VCaP (cell line): ENCODE measurements around the gene CYTIP.

Experiments
- H3K27ac ChIP-seq: fragments of 450-650 bp; 2 replicates; pipeline ENCODE4 v1.5.1; 2017
- TF ChIP-seq, protein P1 (sequence below): fragments of 450-650 bp; conservative IDR thresholded peaks from 2 replicates; pipeline ENCODE4 v1.5.1; 2017; ENCODE audit warnings: mild to moderate bottlenecking, moderate library complexity

The CYTIP gene

DNA sequence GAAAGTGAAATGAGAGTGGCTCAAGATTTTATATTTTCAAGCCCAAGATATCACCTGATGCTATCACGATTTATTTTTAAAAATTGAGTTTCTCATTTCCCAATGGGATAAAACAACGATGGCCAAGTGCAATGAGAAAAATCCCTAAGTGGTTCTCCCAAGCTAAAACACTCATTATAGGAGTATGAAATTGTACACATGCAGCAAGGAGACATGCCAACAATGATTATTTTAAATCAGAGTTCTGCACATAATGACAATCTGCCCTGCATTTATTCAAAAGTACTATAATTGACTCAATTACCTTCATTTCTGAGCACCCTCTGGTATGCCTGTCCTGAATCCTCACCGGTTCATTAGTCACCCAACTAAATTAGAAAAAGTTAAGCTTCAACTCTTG, 12.7 kb downstream of the CYTIP start:
- TF ChIP-seq, protein P1, sequence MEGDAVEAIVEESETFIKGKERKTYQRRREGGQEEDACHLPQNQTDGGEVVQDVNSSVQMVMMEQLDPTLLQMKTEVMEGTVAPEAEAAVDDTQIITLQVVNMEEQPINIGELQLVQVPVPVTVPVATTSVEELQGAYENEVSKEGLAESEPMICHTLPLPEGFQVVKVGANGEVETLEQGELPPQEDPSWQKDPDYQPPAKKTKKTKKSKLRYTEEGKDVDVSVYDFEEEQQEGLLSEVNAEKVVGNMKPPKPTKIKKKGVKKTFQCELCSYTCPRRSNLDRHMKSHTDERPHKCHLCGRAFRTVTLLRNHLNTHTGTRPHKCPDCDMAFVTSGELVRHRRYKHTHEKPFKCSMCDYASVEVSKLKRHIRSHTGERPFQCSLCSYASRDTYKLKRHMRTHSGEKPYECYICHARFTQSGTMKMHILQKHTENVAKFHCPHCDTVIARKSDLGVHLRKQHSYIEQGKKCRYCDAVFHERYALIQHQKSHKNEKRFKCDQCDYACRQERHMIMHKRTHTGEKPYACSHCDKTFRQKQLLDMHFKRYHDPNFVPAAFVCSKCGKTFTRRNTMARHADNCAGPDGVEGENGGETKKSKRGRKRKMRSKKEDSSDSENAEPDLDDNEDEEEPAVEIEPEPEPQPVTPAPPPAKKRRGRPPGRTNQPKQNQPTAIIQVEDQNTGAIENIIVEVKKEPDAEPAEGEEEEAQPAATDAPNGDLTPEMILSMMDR = no peak
- H3K27ac ChIP-seq = no peak overlapping the region

DNA sequence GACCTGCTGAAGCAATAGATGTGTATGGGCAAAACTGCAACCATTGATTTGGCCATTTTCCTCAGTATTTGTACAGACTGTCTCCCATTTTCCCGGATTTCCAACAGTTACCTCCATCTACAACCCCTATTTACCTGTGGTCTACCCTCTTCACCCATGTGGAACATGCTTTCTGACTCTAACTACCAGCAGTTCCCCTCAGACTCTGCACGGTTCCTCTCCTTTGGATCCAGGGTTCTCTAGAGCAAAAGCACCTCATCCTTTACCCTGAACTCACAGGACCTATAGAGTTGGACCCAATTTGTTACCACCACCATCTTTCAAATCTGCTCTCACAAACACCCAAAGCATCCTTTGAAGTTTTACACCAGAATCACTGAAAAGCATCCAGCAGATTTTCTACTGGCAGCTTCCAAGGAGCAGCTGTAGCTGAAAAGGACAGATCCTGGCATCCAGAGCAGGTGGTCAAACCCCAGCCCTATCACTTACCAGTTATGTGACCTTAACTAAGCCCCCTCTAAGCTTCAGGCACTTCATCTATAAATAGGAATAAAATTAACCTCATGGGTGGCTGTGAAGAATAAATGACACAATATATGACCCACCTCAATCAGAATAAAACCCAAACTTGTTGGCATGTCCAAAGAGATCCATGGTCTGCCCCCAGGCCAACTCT, 15.3 kb downstream of the CYTIP start:
- TF ChIP-seq, protein P1 = no peak
- H3K27ac ChIP-seq = no peak overlapping the region

DNA sequence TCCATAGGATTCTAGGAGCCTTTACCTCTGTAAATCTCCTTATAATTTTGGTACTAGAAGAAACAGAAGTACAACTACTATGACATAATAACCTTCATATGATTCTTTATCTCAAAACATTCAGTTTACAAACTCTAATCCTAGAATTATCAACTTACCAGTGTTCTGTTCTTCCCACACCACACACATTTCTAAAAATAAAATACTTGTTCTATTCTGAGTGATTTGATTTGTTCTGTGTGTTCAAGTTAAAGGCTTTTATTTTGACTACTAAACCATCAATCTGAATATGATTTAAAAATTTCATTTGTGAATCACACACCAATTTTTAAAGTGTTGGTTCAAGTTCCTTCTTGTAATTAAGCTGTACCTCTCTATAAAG, 16.0 kb downstream of the CYTIP start:
- TF ChIP-seq, protein P1 = no peak
- H3K27ac ChIP-seq = no peak overlapping the region

DNA sequence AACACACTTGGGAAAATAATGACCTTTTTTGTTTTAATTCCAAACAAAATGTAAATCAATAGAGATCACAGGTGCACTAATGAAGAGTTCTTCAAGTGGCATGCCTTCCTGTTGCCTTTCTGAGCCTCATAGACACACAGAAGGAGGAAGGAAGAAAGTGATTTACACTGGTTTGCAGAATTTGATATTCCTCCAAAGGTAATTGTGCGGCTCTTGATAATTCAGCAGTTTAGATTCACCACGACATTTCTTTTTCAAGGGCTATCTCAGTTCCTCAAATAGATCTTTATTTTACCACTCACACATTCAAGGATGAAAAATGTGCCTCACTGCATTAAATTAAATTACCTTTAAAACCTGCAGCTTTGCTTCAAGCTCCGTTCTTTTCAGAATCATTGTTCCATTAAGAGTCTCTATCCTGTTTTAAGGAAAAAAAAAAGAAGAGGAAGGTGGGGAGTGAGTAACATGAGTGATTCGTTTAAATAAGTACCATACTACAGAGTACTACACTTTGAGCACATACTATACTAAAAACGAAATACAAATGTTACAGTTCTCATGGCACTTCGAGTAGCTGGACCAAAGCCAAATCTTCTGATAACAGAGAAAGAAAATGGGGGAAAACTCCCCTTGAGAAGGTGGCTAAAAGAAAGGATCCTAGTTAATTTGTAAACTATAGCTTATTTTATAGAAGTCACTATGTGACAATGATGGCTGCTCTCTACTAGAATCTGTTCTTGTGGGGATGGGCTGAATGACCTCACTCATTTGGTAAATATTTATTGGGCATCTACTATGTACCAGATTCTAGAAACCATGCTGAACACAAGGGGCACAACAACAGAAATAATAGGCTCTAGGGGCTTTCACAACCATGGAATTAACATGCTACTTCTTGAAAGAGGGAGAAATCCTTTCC, 16.6 kb downstream of the CYTIP start:
- TF ChIP-seq, protein P1 = no peak
- H3K27ac ChIP-seq = no peak overlapping the region

DNA sequence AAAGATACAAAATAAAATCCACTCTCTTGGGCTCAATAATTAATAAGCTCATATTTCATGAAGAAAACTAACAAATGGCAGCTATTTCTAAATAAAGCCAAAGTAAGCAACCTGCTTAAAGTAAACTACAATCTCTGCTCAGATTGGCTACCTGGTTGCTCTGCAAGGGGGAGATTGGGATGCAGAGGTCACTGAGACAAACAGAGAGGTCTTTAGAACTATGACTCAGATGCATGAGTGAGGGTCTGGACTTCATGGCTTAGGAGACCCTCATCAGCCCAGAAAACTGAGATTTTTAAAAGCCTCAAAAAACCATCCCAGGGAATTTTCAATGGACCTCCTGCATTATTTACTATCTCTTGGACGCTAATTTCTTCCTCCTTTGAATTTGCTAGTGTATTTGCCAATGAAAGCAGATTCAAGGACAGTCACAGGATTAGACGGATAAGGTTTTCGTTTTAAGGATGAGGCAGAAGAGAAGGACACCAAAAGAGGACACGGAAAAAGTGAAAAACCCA, 17.4 kb downstream of the CYTIP start:
- TF ChIP-seq, protein P1 = no peak
- no peak overlapping the region for H3K27ac ChIP-seq

DNA sequence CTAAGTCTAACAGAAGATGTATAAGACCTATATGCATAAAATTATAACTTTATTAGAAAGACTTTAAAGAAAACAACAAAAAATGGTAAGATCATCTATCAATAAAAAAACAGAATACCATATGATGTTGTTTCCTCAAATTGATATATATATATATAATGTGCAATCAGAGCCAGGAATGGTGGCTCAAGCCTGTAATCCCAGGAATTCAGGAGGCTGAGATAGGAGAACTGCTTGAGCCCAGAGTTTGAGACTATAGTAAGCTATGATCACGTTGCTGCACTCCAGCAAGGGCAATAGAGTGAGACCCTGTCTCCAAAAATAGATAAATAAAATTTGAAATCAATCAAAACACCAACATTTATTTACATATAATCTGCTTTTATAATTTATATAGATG, 19.5 kb downstream of the CYTIP start:
- TF ChIP-seq, protein P1 = no peak

DNA sequence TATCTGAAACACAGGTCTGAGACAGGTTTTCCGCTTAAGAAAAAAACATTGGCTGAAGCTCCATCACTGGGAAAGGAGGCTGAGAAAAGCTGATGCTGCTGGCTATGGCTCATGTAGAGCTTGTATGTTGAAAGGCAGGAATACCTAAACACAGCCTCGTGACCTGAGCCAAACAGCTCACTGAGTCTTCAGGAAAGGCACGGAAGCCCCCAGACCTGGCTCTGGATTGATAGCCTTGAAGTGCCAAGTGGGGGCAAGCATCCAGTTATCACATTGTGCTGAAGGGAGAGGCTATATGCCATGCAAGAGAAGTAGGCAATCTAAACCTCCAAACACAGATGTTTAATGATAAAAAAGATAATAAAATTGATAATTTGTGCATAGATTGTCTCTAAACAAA, 21.9 kb downstream of the CYTIP start:
- H3K27ac ChIP-seq = no peak overlapping the region
- TF ChIP-seq, protein P1 = no peak

More for the DNA sequence above, 19.5 kb downstream of the CYTIP start:
- no peak overlapping the region for H3K27ac ChIP-seq
